ENCODE measurements around the gene ATP5PD.

Gene ATP5PD

GRCh38 chr17:74995847-74996246 is 50.9 kb downstream of the ATP5PD start:
- DNase-seq (ENCODE audit: low spot score) = no peak

- no peak for DNase-seq (ENCODE audit: low spot score)
Observed at GRCh38 chr17:74994440-74994839, 52.3 kb downstream of the ATP5PD start.

- DNase-seq (ENCODE audit: low spot score) = peak; percentile 21
Observed at GRCh38 chr17:74992223-74992622, 54.5 kb downstream of the ATP5PD start.

- peak; percentile 26 for DNase-seq (ENCODE audit: low spot score)
Observed at GRCh38 chr17:74990581-74991105, 56.1 kb downstream of the ATP5PD start.
